Fibroblast of mammary gland (primary cell): ENCODE measurements around the gene SWSAP1.
A peak's percentile ranks its signal among the peaks of the same experiment; 100 is the strongest.

Experiments used
- DNase-seq: peaks from one replicate; pipeline ENCODE4 v3.0.0-alpha.2; 2010; ENCODE audit warnings: low read depth
- H3K4me3 ChIP-seq: 2 replicates; pipeline ENCODE4 v1.5.1; 2011; ENCODE audit warnings: low read depth, mild to moderate bottlenecking, low read length, moderate library complexity; ENCODE audit not compliant: control insufficient read depth
- CTCF ChIP-seq: conservative IDR thresholded peaks from 2 replicates; pipeline ENCODE4 v1.5.1; 2011; ENCODE audit warnings: low read depth, low read length, inconsistent platforms; ENCODE audit not compliant: control insufficient read depth, insufficient read depth

Gene SWSAP1

DNA sequence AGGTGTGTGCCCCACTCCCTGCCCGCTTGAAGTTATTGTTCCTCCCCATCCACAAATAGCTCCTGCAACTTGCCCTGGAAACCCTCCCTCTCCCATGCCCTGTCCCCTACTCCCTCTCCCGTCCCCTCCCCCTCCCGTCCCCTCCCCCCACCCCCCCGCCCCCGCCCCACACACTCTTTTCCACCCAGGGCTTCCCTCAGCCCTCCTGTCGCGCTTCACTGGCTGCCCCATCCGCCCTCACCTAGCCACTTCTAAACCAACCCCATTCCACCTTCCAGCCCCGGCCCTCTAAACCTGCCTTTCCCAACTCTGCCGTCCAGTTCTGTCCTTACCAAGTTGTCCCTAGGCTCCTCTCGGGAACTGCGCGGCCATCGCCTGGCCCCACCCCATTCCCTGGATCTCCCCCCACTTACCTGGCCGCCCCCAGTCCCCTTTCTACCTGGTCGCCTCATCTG lies 43.7 kb downstream of the SWSAP1 start:
- DNase-seq = no peak
- no peak for TF ChIP-seq CTCF
- H3K4me3 ChIP-seq = no peak overlapping the region

DNA sequence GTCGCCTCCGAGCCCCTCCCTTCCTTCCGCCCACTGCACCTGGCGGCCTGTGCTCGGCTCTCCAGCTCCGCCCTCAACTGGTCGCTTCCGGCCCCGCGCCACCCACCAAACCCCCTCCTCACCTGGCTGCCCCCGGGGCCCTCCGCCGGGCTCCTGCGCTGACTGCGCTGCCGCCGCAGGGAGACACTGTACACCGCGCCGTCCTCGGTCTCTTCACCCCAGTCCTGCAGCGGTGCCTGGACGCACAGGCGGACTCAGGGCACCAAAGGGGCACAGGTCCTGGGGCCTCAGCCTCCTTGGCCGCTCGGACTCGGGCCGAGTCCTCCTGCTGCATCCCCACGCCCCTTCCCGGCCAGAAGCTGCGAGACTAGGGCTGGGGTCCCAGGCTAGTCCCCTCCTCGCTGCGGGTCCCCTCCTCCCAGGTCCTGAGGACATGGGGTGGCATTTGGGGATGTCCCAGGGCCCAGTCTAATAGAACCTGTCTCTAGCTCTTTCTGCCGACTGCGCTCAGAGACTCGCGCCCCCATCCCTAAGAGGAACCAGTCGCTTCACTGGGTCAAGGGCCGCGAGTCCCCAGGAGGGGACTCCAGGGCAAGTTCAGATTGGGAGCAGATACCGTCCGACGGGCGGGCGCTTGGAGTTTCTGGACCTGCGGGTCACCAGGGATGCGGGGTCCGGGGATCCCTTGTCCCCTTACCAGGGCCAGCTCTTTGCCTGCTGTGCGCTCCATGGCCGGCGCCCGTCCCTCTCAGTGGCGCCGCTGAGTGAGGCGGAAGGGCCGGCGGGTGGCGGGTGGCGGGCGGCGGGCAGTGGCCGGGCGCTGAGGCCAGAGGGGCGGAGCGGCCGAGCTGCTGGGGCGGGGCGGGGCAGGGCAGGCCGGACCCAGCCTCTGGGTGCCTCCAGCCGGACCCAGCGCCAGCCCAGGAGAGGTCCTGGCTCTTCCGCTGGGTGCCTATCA lies 44.4 kb downstream of the SWSAP1 start, which contains the start of gene RGL3:
Gene RGL3 (minus strand): TSS at position 766 of the 958 bp plus-strand sequence. CDS start 36 bp downstream, at position 730.
- TF ChIP-seq CTCF = no peak
- DNase-seq = no peak
- H3K4me3 ChIP-seq = no peak within 1 kb of the TSS

DNA sequence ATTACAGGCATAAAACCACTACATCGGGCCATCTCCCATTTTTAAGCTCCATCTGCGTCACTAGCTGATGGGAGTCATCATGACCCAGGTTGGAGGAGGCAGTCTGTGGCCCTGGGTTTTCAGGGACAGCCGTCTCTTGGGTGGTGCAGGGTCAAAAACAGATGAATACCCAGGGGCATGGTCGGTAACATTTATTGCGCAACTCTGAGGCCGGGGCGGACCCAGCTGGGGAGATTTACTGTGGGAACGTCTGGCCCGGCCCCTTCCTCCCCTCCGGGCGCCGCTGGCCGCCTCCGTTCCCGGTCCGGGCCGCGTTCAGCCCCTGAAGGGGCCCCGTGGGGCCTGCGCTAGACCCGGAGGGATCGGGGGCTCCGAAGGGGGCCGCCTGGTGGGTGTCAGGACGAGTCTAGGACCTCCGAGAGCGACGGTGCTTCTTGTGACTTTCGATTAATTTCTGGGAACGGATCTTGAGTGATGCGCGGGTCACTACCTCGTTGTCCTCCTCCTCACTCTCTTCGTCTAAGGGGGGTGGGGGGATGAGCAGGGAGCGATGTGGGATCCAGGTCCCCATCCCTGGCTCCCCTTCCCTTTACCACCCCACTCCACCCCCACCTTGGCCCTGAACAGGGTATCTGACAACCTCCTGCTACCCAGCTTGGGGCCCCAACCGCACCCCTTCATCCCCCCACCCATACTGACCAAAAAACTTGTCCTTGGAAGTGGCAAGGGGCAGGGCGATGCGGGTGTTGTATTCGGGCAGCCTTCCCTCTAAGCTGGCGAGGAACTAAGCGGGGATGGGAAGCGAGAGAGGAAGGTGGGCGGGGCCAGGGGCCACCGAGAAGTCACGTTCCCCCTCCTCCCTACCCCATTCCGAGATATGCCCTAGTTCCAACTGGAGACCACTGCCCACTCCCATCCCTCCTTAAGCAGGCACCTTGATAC lies 46.2 kb downstream of the SWSAP1 start:
- H3K4me3 ChIP-seq = peak overlapping the region; percentile 4
- DNase-seq = peak; percentile 80
- no peak for TF ChIP-seq CTCF

DNA sequence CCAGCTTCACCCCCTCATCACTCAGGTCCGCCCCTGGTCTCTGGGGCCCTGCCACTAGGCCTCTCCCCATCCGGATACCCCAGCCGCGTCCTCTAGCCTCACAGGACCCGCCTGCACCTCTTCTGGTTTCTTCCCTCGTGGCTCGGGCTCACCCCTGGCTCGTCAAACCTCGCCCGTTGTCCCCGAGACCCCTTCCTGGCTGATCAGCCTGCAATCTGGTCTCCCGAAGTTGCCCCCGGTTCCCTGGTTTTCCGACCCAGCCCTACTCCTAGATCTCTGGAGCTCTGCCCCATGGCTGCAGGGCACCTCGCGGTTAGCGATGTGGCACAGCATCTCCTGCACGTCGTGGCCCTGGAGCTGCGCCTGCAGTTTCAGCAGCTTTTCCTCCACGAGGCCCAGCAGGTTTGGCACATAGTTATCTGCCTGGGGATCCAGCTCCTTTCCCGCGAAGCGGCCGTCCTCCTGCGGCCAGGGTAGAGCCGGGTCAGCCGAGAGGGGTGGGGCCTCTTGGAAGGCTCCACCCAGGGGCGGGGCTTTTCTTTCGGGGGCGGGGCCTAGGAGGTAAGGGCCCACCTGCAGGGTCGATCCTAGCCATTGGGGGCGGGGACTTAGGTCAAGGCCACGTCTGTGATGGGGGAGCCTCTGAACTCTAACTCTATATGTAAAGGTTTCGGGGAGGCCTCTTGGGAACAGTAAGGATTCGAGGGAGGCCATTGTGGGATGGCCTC lies 47.1 kb downstream of the SWSAP1 start:
- H3K4me3 ChIP-seq = no peak overlapping the region
- TF ChIP-seq CTCF = no peak
- DNase-seq = no peak

DNA sequence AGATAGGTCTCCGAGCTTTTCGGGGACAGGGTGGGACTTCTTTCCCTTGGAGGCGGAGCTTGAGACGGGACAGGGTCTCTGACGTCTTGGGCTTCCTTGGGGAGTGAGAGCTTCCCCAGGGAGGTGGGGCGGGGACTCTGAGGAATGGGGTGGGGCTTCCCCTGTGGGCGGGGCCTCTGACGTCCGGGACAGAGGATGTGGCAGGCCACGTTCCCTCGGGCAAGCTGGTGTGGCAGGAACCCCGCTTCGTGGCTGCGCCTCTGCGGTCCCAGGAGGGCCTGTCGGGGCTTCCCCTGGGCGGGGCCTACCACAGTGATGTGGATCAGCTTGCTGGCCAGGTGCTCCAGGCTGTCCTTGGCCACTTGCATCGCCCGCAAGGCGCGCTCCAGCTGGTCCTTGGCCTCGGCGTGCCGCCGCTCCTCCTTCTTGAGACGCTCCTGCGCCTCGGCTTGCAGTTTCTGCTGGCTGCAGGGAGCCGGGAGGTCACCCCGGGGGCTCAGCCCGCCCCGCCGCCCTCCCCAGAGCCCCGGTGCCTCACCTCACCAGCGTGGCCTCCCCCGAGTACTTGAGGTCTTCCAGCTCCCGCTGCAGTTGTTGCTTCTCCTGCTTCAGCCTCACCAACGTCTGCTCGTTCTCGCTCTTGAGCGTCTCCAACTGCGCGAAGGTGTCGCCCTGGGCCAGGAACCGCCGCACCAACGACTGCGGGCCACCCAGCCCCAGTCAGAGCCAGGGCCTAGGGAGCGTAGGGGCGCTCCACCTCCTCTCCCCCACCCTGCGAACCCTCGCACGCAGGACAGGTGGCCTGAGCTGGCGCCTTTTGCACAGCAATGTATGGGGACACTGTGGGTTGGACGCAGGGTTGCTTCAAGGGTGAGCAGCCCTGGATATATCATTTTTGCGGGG lies 47.9 kb downstream of the SWSAP1 start:
- no peak overlapping the region for H3K4me3 ChIP-seq
- DNase-seq = peak; percentile 39
- TF ChIP-seq CTCF = no peak
